GM13976 (cell line): ENCODE data around the gene TOMM6.

ENCODE experiments used
- DNase-seq: peaks from one replicate; pipeline ENCODE4 v3.0.0; 2012; ENCODE audit warnings: low spot score
- CTCF ChIP-seq: IDR thresholded peaks from 2 replicates; pipeline ENCODE4 v1.5.1; 2012; ENCODE audit warnings: borderline replicate concordance, mild to moderate bottlenecking; ENCODE audit not compliant: insufficient read depth; ENCODE audit errors: extremely low read depth, missing control alignments, control extremely low read depth
- in situ Hi-C: fragments of 300-500 bp; cut with MboI; formaldehyde crosslinking; loops from one replicate; pipeline ENCODE4 v1.12.0; 2022; ENCODE audit warnings: low sequenced_read_pairs, mixed read lengths, inconsistent platforms; ENCODE audit not compliant: unreplicated experiment

Gene TOMM6

GRCh38 chr6:41744236-41744787 is 43.2 kb upstream of the TOMM6 start:
- in situ Hi-C loops = no loop called here
- TF ChIP-seq CTCF = no peak
- no peak for DNase-seq

- no peak for DNase-seq
- no peak for TF ChIP-seq CTCF
- in situ Hi-C loops = no loop called here
These were observed 41.4 kb upstream of the TOMM6 start for GRCh38 chr6:41746107-41746506.

GRCh38 chr6:41747256-41748101 is 40.0 kb upstream of the TOMM6 start, which contains the start of gene PGC:
Gene PGC, minus strand, starts transcription at chr6:41747397. Its CDS starts 63 bp downstream, at chr6:41747334.
- TF ChIP-seq CTCF = no peak
- no peak for DNase-seq
- in situ Hi-C loops = no loop called here

GRCh38 chr6:41748102-41748477 is 39.4 kb upstream of the TOMM6 start:
- no peak for DNase-seq
- in situ Hi-C loops = no loop called here
- TF ChIP-seq CTCF = no peak

GRCh38 chr6:41748542-41748941 is 39.0 kb upstream of the TOMM6 start:
- no peak for DNase-seq

GRCh38 chr6:41750374-41750773 is 37.1 kb upstream of the TOMM6 start:
- in situ Hi-C loops = loop anchor here (10.0 kb wide), 1 partner anchor 146 kb away; no protein-coding TSS in a partner anchor
- no peak for DNase-seq
- TF ChIP-seq CTCF = no peak

More at GRCh38 chr6:41748542-41748941, 39.0 kb upstream of the TOMM6 start:
- in situ Hi-C loops = no loop called here
- no peak for TF ChIP-seq CTCF
